ENCODE data around the gene RFPL3. TPM values are rescaled to one million over a fixed set of nuclear protein-coding genes. Genes with fewer than 3 reads are reported as not detected.

Gene RFPL3
- polyA plus RNA-seq, 3 donors, result not detected

GRCh38 chr22:32326647-32327046 lies 31.0 kb upstream of the RFPL3 start:
- H3K79me2 ChIP-seq (ENCODE audit: insufficient read depth, low read length), result no peaks in the 10 kb centered on the region

DNA sequence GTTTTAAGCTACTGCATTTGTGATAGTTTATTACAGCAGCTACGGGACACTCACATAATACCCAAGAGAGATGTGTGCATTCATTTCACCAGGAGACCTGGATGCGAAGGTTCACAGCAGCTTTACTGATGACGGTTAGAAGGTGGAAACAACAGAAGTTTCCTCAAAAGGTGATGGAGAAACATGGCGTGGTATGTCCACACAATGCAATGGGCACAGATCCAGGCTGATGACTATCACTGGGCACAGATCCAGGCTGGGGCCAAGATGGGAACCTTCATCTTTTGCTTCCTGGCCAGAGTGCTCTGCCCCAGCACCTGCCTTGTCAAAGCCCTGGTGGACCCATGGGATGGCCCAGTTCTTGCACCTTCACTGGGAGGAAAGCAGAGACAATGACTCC lies 30.6 kb upstream of the RFPL3 start:
- Histone ChIP-seq H3K27ac (ENCODE audit: low read depth in 1 of 2, low read length in 2 of 2) (no peak overlapping the region), H2AFZ (ENCODE audit: insufficient read depth, low read depth, low read length, poor library complexity, severe bottlenecking) (no peak overlapping the region), H4K20me1 (ENCODE audit: insufficient read depth, low read length) (no peaks in the 10 kb centered on the region), H3K36me3 (replicated peaks in 1 of 2; ENCODE audit: control insufficient read depth in 1 of 2, insufficient read depth in 2 of 2, low read length in 2 of 2) (no peaks in the 10 kb centered on the region), H3K4me1 (ENCODE audit: control insufficient read depth in 1 of 2, insufficient read depth in 2 of 2, low read length in 2 of 2) (no peaks in the 10 kb centered on the region), H3K79me2 (ENCODE audit: insufficient read depth, low read length) (no peaks in the 10 kb centered on the region), H3K27me3 (ENCODE audit: control insufficient read depth in 2 of 2, insufficient read depth in 2 of 2, low read length in 2 of 2) (no peaks in the 10 kb centered on the region), H3K9ac (ENCODE audit: insufficient read depth, low read length, poor library complexity, severe bottlenecking) (no peak overlapping the region), H3K4me2 (replicated peaks; ENCODE audit: extremely low read depth, low read length, poor library complexity, severe bottlenecking) (no peak overlapping the region), H3K4me3 (replicated peaks in 1 of 3; ENCODE audit: low read depth in 2 of 3, low read length in 3 of 3) (no peak overlapping the region), H3K9me3 (replicated peaks in 1 of 2; ENCODE audit: control insufficient read depth in 1 of 2, insufficient read depth in 1 of 2, low read length in 2 of 2) (no peaks in the 10 kb centered on the region)
- no peak for DNase-seq
- Mint-ChIP-seq H3K27ac (no peak overlapping the region), H3K4me3 (no peak overlapping the region), H3K4me1 (no peaks in the 10 kb centered on the region), H3K36me3 (no peaks in the 10 kb centered on the region), H3K27me3 (ENCODE audit: low read depth in 3 of 3) (peaks cover 3 to 15% (median 8%) of the 10 kb centered on the region in 3 donors), H3K9me3 (peaks cover 0 to 2% (median 1%) of the 10 kb centered on the region in 7 donors)
- 80% methylated on average over 3 of the region's 4 CpGs for WGBS (ENCODE audit: insufficient coverage)
- TF ChIP-seq, protein P1, sequence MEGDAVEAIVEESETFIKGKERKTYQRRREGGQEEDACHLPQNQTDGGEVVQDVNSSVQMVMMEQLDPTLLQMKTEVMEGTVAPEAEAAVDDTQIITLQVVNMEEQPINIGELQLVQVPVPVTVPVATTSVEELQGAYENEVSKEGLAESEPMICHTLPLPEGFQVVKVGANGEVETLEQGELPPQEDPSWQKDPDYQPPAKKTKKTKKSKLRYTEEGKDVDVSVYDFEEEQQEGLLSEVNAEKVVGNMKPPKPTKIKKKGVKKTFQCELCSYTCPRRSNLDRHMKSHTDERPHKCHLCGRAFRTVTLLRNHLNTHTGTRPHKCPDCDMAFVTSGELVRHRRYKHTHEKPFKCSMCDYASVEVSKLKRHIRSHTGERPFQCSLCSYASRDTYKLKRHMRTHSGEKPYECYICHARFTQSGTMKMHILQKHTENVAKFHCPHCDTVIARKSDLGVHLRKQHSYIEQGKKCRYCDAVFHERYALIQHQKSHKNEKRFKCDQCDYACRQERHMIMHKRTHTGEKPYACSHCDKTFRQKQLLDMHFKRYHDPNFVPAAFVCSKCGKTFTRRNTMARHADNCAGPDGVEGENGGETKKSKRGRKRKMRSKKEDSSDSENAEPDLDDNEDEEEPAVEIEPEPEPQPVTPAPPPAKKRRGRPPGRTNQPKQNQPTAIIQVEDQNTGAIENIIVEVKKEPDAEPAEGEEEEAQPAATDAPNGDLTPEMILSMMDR (IDR thresholded peaks at IDR 0.05), result no peak
- intact Hi-C loops (cut with micrococcal nuclease), result no loop called here

More at GRCh38 chr22:32326647-32327046, 31.0 kb upstream of the RFPL3 start:
- intact Hi-C loops (cut with micrococcal nuclease), result no loop called here
- no peak overlapping the region for H3K4me3 Mint-ChIP-seq
- Histone ChIP-seq H3K4me2 (replicated peaks; ENCODE audit: extremely low read depth, low read length, poor library complexity, severe bottlenecking) (no peak overlapping the region), H3K9ac (ENCODE audit: insufficient read depth, low read length, poor library complexity, severe bottlenecking) (no peak overlapping the region), H3K36me3 (replicated peaks in 1 of 2; ENCODE audit: control insufficient read depth in 1 of 2, insufficient read depth in 2 of 2, low read length in 2 of 2) (no peaks in the 10 kb centered on the region), H3K9me3 (replicated peaks in 1 of 2; ENCODE audit: control insufficient read depth in 1 of 2, insufficient read depth in 1 of 2, low read length in 2 of 2) (no peaks in the 10 kb centered on the region), H3K27ac (ENCODE audit: low read depth in 1 of 2, low read length in 2 of 2) (no peak overlapping the region), H3K27me3 (ENCODE audit: control insufficient read depth in 2 of 2, insufficient read depth in 2 of 2, low read length in 2 of 2) (no peaks in the 10 kb centered on the region), H3K4me3 (replicated peaks in 1 of 3; ENCODE audit: low read depth in 2 of 3, low read length in 3 of 3) (no peak overlapping the region), H4K20me1 (ENCODE audit: insufficient read depth, low read length) (no peaks in the 10 kb centered on the region), H2AFZ (ENCODE audit: insufficient read depth, low read depth, low read length, poor library complexity, severe bottlenecking) (no peak overlapping the region), H3K4me1 (ENCODE audit: control insufficient read depth in 1 of 2, insufficient read depth in 2 of 2, low read length in 2 of 2) (no peaks in the 10 kb centered on the region)
- H3K36me3 Mint-ChIP-seq, result no peaks in the 10 kb centered on the region
- WGBS (ENCODE audit: insufficient coverage), result 95% methylated on average over 9 of the region's 10 CpGs
- no peaks in the 10 kb centered on the region for H3K4me1 Mint-ChIP-seq
- peaks cover 3 to 15% (median 8%) of the 10 kb centered on the region in 3 donors for H3K27me3 Mint-ChIP-seq (ENCODE audit: low read depth in 3 of 3)
- H3K27ac Mint-ChIP-seq, result no peak overlapping the region
- TF ChIP-seq, protein P1 (IDR thresholded peaks at IDR 0.05), result no peak
- H3K9me3 Mint-ChIP-seq, result peaks cover 0 to 2% (median 1%) of the 10 kb centered on the region in 7 donors
- DNase-seq, result no peak
